Measurements from ENCODE around the gene ACTR1A.
"Not testable (repeated sequence)": the region's sequence is repeated elsewhere in the genome, so short reads cannot be mapped to it uniquely, and the experiment has no call there.

ACTR1A gene

DNA sequence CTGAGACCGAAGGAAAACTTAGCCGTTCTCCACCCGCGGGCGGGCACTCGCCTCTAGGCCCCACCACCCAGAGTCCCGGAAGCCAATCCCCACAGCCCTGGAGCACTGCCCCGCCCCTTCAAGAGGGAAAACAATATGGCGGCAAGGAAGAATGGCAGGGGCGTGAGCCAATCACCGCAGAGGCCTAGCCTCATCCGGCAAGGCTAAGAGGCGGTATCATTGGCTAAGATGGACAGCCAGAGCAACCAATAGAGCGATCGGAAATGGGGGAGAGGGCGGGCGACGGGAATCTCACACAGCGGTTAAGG is 529 bp downstream of the ACTR1A start:
- no peak for TF ChIP-seq CTCF (IDR thresholded peaks at IDR 0.05)
- Histone ChIP-seq H3K36me3 (ENCODE audit: control insufficient read depth, insufficient read depth, low read length) (no peaks in the 10 kb centered on the region), H2AFZ (peak overlapping the region; percentile 97), H3K9me3 (ENCODE audit: control insufficient read depth, low read length) (no peaks in the 10 kb centered on the region), H3K4me2 (ENCODE audit: low read length) (peak overlapping the region; percentile 90), H3K9ac (peak overlapping the region; percentile 74), H3K27ac (peak overlapping the region; percentile 84), H3K79me2 (peaks cover 31% of the 10 kb centered on the region), H3K4me3 (ENCODE audit: low read depth, low read length) (peak overlapping the region; percentile 100), H3K27me3 (ENCODE audit: control insufficient read depth, insufficient read depth, low read length) (no peaks in the 10 kb centered on the region), H3K4me1 (peaks cover 14% of the 10 kb centered on the region)

DNA sequence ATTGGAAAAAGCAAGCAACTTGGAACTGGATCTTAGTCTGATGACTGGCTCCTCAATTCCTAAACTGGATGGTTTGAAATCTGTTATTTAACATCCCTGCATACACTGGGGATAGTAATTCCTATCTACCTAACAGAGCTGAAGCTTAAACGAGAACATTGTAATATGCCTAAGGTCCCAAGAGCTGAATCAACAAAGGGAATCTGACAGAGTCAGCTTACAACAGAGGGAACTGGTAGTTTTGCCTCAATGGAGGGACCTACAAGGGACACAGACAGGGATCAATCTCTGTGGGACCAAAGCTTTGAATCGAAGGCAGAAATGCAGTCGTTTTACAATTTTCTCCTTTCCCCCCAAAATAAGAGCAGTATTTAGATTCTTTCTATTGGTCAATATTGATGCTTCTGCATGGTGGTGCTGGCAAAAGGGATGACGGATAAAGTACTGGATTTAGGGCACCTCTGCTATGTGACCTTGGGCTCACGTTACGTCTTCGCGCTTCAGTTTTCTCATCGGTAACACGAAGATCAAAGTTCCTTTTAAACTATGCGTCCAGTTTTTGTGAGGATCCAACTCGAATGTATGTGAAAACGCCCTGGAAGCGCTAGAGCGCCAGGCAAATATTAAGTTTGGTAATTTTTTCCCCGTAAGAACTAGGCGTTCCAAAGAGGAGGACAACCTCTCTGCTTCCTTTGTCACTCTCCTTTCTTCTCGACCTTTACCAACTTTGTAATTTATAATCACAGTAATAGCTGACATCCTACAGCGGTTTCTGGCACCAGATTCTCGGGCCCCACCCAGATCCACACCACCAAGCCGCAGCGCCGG is 1.1 kb downstream of the ACTR1A start:
- H3K4me2 ChIP-seq (ENCODE audit: low read length), result peak overlapping the region; percentile 90
- H3K9ac ChIP-seq, result no peak overlapping the region
- peaks cover 14% of the 10 kb centered on the region for H3K4me1 ChIP-seq
- peak overlapping the region; percentile 100 for H3K4me3 ChIP-seq (ENCODE audit: low read depth, low read length)
- H3K27ac ChIP-seq, result peak overlapping the region; percentile 60
- H3K79me2 ChIP-seq, result peaks cover 31% of the 10 kb centered on the region
- no peak for TF ChIP-seq CTCF (IDR thresholded peaks at IDR 0.05)
- H2AFZ ChIP-seq, result peak overlapping the region; percentile 97
- no peaks in the 10 kb centered on the region for H3K9me3 ChIP-seq (ENCODE audit: control insufficient read depth, low read length)
- no peaks in the 10 kb centered on the region for H3K27me3 ChIP-seq (ENCODE audit: control insufficient read depth, insufficient read depth, low read length)
- no peaks in the 10 kb centered on the region for H3K36me3 ChIP-seq (ENCODE audit: control insufficient read depth, insufficient read depth, low read length)

- not testable (repeated sequence) for H3K9ac ChIP-seq; H2AFZ ChIP-seq; H3K4me2 ChIP-seq (ENCODE audit: low read length); H3K27me3 ChIP-seq (ENCODE audit: control insufficient read depth, insufficient read depth, low read length); H3K9me3 ChIP-seq (ENCODE audit: control insufficient read depth, low read length); H3K27ac ChIP-seq; H3K4me3 ChIP-seq (ENCODE audit: low read depth, low read length); H3K36me3 ChIP-seq (ENCODE audit: control insufficient read depth, insufficient read depth, low read length)
- H3K79me2 ChIP-seq, result peaks cover 37% of the 10 kb centered on the region
- H3K4me1 ChIP-seq, result peaks cover 14% of the 10 kb centered on the region
Measured at GRCh38 chr10:102500686-102501085, 1.8 kb downstream of the ACTR1A start.

- Histone ChIP-seq H3K9ac (no peak overlapping the region), H3K79me2 (peaks cover 48% of the 10 kb centered on the region), H3K4me2 (ENCODE audit: low read length) (no peak overlapping the region), H3K27me3 (ENCODE audit: control insufficient read depth, insufficient read depth, low read length) (no peaks in the 10 kb centered on the region), H3K36me3 (ENCODE audit: control insufficient read depth, insufficient read depth, low read length) (no peaks in the 10 kb centered on the region), H3K9me3 (ENCODE audit: control insufficient read depth, low read length) (no peaks in the 10 kb centered on the region), H2AFZ (no peak overlapping the region), H3K27ac (no peak overlapping the region), H3K4me1 (peaks cover 6% of the 10 kb centered on the region), H3K4me3 (ENCODE audit: low read depth, low read length) (no peak overlapping the region)
- TF ChIP-seq CTCF (IDR thresholded peaks at IDR 0.05), result no peak
Measured at GRCh38 chr10:102499356-102499755, 3.2 kb downstream of the ACTR1A start.

DNA sequence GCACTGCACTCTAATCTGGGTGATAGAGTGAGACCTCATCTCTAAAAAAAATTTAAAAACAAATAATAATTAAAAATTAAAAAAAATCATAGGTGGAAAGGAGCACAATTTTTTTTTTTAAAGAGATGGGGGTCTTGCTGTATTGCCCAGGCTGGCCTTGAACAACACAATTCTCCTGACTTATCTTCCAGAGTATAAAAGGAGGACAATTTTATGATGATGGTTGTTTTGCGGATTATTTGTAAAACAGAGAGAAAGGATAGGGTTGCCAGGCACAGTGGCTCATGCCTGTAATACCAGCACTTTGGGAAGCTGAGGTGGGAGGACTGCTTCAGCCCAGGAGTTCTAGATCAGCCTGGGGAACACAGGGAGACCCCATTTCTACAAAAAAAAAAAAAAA is 5.0 kb downstream of the ACTR1A start:
- no peak overlapping the region for H3K4me2 ChIP-seq (ENCODE audit: low read length)
- no peaks in the 10 kb centered on the region for H3K36me3 ChIP-seq (ENCODE audit: control insufficient read depth, insufficient read depth, low read length)
- H3K4me3 ChIP-seq (ENCODE audit: low read depth, low read length), result no peak overlapping the region
- no peak for TF ChIP-seq CTCF (IDR thresholded peaks at IDR 0.05)
- no peak overlapping the region for H2AFZ ChIP-seq
- peaks cover 63% of the 10 kb centered on the region for H3K79me2 ChIP-seq
- no peak overlapping the region for H3K27ac ChIP-seq
- H3K4me1 ChIP-seq, result no peaks in the 10 kb centered on the region
- no peaks in the 10 kb centered on the region for H3K9me3 ChIP-seq (ENCODE audit: control insufficient read depth, low read length)
- no peaks in the 10 kb centered on the region for H3K27me3 ChIP-seq (ENCODE audit: control insufficient read depth, insufficient read depth, low read length)
- H3K9ac ChIP-seq, result no peak overlapping the region
